ENCODE results near the gene ZNF629. TPM values are rescaled to one million over a fixed set of nuclear protein-coding genes. Genes with fewer than 3 reads are reported as not detected.

ZNF629 gene
- total RNA-seq, 1 donor from 2014 or later, result 29.7 TPM

DNA sequence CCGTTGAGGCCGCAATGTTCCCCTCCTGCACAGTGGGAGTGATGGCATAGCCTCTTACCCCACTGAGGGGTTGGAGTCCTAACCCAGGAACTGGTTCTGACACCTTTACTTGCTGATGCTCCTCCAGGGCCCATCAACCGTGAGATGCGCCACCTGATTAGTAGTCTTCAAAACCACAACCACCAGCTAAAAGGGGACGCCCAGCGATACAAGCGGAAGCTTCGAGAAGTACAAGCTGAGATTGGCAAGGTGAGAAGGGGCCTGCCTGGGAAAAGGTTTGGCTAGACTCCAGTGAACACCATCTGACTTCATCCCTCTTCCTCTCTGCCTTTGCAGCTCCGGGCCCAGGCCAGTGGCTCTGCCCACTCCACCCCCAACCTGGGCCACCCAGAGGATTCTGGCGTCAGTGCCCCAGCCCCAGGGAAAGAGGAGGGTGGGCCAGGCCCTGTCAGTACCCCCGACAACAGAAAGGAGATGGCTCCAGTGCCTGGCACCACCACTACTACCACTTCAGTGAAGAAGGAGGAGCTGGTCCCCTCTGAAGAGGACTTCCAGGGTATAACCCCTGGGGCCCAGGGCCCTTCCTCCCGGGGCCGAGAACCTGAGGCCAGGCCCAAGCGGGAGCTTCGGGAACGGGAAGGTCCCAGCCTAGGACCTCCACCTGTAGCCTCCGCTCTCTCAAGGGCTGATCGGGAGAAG is 19.1 kb downstream of the ZNF629 start:
- H3K36me3 Mint-ChIP-seq (ENCODE audit: low read depth, unreplicated experiment), result peaks cover 75% of the 10 kb centered on the region
- H3K4me3 Mint-ChIP-seq (ENCODE audit: unreplicated experiment), result peak overlapping the region; percentile 24
- H3K9me3 Mint-ChIP-seq (ENCODE audit: unreplicated experiment), result no peaks in the 10 kb centered on the region
- no peak for DNase-seq (ENCODE audit: low spot score)
- peaks cover 6% of the 10 kb centered on the region for H3K27me3 Mint-ChIP-seq (ENCODE audit: unreplicated experiment)
- H3K4me1 Mint-ChIP-seq (ENCODE audit: unreplicated experiment), result peaks cover 11% of the 10 kb centered on the region
- H3K27ac Mint-ChIP-seq (ENCODE audit: unreplicated experiment), result no peak overlapping the region
- TF ChIP-seq, protein P1, sequence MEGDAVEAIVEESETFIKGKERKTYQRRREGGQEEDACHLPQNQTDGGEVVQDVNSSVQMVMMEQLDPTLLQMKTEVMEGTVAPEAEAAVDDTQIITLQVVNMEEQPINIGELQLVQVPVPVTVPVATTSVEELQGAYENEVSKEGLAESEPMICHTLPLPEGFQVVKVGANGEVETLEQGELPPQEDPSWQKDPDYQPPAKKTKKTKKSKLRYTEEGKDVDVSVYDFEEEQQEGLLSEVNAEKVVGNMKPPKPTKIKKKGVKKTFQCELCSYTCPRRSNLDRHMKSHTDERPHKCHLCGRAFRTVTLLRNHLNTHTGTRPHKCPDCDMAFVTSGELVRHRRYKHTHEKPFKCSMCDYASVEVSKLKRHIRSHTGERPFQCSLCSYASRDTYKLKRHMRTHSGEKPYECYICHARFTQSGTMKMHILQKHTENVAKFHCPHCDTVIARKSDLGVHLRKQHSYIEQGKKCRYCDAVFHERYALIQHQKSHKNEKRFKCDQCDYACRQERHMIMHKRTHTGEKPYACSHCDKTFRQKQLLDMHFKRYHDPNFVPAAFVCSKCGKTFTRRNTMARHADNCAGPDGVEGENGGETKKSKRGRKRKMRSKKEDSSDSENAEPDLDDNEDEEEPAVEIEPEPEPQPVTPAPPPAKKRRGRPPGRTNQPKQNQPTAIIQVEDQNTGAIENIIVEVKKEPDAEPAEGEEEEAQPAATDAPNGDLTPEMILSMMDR (IDR thresholded peaks at IDR 0.05; ENCODE audit: unreplicated experiment), result no peak

DNA sequence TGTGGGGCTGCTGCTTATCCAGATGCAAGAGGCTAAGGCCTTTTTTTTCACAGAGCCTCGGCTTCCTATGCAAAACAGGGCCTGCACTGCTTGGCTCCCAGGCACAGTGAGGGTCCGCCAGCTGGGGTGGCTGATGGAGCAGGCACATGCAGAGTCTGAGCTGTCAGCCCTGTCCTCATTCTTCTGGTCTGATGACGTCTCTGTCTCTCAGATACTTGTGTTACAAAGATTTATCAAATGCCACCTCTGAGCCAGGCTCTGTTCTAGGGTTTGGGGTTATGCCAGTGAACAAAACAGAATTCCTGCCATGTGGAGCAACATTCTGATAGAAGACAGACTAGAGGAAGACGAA is 20.1 kb downstream of the ZNF629 start:
- TF ChIP-seq, protein P1 (IDR thresholded peaks at IDR 0.05; ENCODE audit: unreplicated experiment), result no peak
- H3K9me3 Mint-ChIP-seq (ENCODE audit: unreplicated experiment), result no peaks in the 10 kb centered on the region
- H3K4me3 Mint-ChIP-seq (ENCODE audit: unreplicated experiment), result peak overlapping the region; percentile 24
- H3K4me1 Mint-ChIP-seq (ENCODE audit: unreplicated experiment), result peaks cover 12% of the 10 kb centered on the region
- H3K27ac Mint-ChIP-seq (ENCODE audit: unreplicated experiment), result no peak overlapping the region
- H3K36me3 Mint-ChIP-seq (ENCODE audit: low read depth, unreplicated experiment), result peaks cover 69% of the 10 kb centered on the region
- no peak for DNase-seq (ENCODE audit: low spot score)
- peaks cover 10% of the 10 kb centered on the region for H3K27me3 Mint-ChIP-seq (ENCODE audit: unreplicated experiment)

DNA sequence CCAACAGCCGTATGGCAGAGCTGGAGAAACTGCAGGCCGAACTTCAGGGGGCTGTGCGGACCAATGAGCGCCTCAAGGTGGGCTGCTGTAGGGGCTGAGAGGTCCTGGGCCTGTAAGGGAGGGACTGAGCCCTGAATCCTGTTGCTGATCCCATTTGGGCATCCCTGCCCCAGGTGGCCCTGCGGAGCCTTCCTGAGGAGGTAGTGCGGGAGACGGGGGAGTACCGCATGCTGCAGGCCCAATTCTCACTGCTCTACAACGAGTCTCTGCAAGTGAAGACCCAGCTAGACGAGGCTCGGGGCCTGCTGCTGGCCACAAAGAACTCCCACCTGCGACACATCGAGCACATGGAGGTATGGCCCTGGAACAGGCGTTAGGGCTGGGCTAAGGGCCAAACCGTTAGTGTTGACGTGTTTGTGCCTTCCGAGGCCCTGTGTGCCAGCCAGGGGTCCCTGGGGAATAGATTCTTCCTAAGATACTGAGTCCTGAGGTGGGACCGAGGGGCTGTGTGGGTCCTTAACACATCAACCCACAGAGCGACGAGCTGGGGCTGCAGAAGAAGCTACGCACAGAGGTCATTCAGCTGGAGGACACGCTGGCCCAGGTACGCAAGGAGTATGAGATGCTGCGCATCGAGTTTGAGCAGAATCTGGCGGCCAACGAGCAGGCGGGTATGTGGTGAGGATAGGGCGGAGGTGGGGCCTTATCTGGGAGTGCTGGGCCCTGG is 20.6 kb downstream of the ZNF629 start:
- H3K4me3 Mint-ChIP-seq (ENCODE audit: unreplicated experiment), result peak overlapping the region; percentile 53
- H3K27ac Mint-ChIP-seq (ENCODE audit: unreplicated experiment), result peak overlapping the region; percentile 57
- peaks cover 65% of the 10 kb centered on the region for H3K36me3 Mint-ChIP-seq (ENCODE audit: low read depth, unreplicated experiment)
- H3K4me1 Mint-ChIP-seq (ENCODE audit: unreplicated experiment), result peaks cover 12% of the 10 kb centered on the region
- TF ChIP-seq, protein P1 (IDR thresholded peaks at IDR 0.05; ENCODE audit: unreplicated experiment), result no peak
- peaks cover 10% of the 10 kb centered on the region for H3K27me3 Mint-ChIP-seq (ENCODE audit: unreplicated experiment)
- H3K9me3 Mint-ChIP-seq (ENCODE audit: unreplicated experiment), result no peaks in the 10 kb centered on the region
- DNase-seq (ENCODE audit: low spot score), result no peak

DNA sequence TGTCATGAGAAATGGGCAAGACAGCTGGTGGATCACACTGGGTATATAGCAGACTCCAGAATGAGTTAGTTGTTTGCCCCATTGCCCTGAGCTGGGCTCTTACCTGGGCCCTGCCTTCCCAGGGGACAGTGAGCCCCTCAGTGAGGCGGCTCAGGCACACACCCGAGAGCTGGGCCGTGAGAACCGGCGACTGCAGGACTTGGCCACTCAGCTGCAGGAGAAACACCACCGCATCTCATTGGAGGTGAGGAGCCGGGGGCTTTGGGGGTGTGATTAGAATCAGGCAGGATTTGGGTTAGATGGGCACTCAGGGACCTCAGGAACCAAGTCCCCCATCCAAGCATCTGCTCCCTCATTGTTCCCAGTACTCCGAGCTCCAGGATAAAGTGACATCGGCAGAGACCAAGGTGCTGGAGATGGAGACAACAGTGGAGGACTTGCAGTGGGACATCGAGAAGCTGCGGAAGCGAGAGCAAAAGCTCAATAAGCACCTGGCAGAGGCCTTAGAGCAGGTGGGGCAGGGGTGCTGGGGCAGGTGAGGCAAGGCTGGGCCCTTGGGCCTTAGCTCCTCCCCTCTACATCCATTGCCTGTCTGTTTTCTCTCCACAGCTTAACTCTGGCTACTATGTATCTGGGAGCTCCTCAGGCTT is 22.1 kb downstream of the ZNF629 start:
- no peak for DNase-seq (ENCODE audit: low spot score)
- TF ChIP-seq, protein P1 (IDR thresholded peaks at IDR 0.05; ENCODE audit: unreplicated experiment), result no peak
- Mint-ChIP-seq H3K9me3 (ENCODE audit: unreplicated experiment) (no peaks in the 10 kb centered on the region), H3K36me3 (ENCODE audit: low read depth, unreplicated experiment) (peaks cover 63% of the 10 kb centered on the region), H3K27ac (ENCODE audit: unreplicated experiment) (no peak overlapping the region), H3K27me3 (ENCODE audit: unreplicated experiment) (peaks cover 19% of the 10 kb centered on the region), H3K4me3 (ENCODE audit: unreplicated experiment) (no peak overlapping the region), H3K4me1 (ENCODE audit: unreplicated experiment) (peaks cover 21% of the 10 kb centered on the region)

Measured in endothelial cell (in vitro differentiated cells).